ENCODE measurements around the gene KRTAP10-3.

The KRTAP10-3 gene

GRCh38 chr21:44526096-44526997 lies 32.2 kb downstream of the KRTAP10-3 start:
- H3K9me3 ChIP-seq (ENCODE audit: control insufficient read depth, low read length) = no peaks in the 10 kb centered on the region
- H3K27ac ChIP-seq = no peak overlapping the region
- no peak overlapping the region for H3K9ac ChIP-seq
- H3K36me3 ChIP-seq (ENCODE audit: control insufficient read depth, insufficient read depth, low read length) = no peaks in the 10 kb centered on the region
- no peaks in the 10 kb centered on the region for H3K4me1 ChIP-seq
- TF ChIP-seq, protein P1, sequence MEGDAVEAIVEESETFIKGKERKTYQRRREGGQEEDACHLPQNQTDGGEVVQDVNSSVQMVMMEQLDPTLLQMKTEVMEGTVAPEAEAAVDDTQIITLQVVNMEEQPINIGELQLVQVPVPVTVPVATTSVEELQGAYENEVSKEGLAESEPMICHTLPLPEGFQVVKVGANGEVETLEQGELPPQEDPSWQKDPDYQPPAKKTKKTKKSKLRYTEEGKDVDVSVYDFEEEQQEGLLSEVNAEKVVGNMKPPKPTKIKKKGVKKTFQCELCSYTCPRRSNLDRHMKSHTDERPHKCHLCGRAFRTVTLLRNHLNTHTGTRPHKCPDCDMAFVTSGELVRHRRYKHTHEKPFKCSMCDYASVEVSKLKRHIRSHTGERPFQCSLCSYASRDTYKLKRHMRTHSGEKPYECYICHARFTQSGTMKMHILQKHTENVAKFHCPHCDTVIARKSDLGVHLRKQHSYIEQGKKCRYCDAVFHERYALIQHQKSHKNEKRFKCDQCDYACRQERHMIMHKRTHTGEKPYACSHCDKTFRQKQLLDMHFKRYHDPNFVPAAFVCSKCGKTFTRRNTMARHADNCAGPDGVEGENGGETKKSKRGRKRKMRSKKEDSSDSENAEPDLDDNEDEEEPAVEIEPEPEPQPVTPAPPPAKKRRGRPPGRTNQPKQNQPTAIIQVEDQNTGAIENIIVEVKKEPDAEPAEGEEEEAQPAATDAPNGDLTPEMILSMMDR (IDR thresholded peaks at IDR 0.05) = no peak
- H3K4me2 ChIP-seq (ENCODE audit: low read length) = no peak overlapping the region
- H3K27me3 ChIP-seq (ENCODE audit: control insufficient read depth, insufficient read depth, low read length) = no peaks in the 10 kb centered on the region
- no peak overlapping the region for H2AFZ ChIP-seq
- H3K79me2 ChIP-seq = no peaks in the 10 kb centered on the region
- no peak overlapping the region for H3K4me3 ChIP-seq (ENCODE audit: low read depth, low read length)

GRCh38 chr21:44525391-44526095 lies 33.1 kb downstream of the KRTAP10-3 start:
- TF ChIP-seq, protein P1 (IDR thresholded peaks at IDR 0.05) = no peak
- Histone ChIP-seq H3K79me2 (no peaks in the 10 kb centered on the region), H3K9me3 (ENCODE audit: control insufficient read depth, low read length) (no peaks in the 10 kb centered on the region), H3K4me3 (ENCODE audit: low read depth, low read length) (no peak overlapping the region), H3K36me3 (ENCODE audit: control insufficient read depth, insufficient read depth, low read length) (no peaks in the 10 kb centered on the region), H3K4me1 (no peaks in the 10 kb centered on the region), H3K4me2 (ENCODE audit: low read length) (no peak overlapping the region), H3K9ac (no peak overlapping the region), H2AFZ (no peak overlapping the region), H3K27me3 (ENCODE audit: control insufficient read depth, insufficient read depth, low read length) (no peaks in the 10 kb centered on the region), H3K27ac (no peak overlapping the region)

DNA sequence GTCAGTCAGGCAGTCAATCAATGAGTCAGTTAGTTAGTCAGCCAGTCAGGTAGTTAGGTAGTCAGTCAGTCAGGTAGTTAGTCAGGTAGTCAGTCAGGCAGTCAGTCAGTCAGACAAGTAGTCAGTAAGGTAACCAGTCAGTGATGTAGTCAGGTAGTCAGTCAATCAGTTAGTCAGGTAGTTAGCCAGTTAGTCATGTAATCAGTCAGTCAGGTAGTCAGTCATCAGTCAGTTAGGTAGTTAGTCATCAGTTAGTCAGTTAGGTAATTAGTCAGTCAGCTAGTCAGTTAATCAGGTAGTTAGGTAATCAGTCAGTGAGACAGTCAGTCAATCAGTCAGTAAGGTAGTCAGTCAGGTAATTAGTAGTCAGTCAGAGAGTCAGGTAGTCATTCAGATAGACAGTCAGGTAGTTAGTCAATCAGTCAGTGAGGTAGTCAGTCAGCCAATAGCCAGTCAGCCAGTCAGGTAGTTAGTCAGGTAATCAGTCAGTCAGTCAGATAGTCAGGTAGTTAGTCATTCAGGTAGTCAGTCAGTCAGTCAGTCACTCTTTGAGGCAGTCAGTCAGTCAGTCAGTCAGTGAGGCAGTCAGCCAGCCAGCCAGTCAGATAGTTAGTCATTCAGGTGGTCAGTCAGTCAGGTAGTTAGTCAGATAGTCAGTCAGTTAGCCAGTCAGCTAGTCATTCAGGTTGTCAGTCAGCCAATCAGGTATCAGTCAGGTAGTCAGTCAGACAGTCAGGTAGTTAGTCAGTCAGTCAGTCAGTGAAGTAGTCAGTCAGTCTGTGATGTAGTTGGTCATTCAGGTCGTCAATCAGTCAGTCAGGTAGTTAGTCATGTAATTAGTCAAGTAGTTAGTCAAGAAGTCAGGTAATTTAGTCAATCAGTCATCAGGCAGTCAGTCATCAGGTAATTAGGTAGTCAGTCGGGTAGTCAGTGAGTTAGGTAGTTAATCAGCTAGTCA lies 33.9 kb downstream of the KRTAP10-3 start:
- Histone ChIP-seq H3K4me3 (ENCODE audit: low read depth, low read length) (no peak overlapping the region), H3K27ac (no peak overlapping the region), H3K79me2 (no peaks in the 10 kb centered on the region), H3K4me2 (ENCODE audit: low read length) (no peak overlapping the region), H3K9me3 (ENCODE audit: control insufficient read depth, low read length) (no peaks in the 10 kb centered on the region), H3K9ac (no peak overlapping the region), H2AFZ (no peak overlapping the region), H3K36me3 (ENCODE audit: control insufficient read depth, insufficient read depth, low read length) (no peaks in the 10 kb centered on the region), H3K4me1 (no peaks in the 10 kb centered on the region), H3K27me3 (ENCODE audit: control insufficient read depth, insufficient read depth, low read length) (no peaks in the 10 kb centered on the region)
- TF ChIP-seq, protein P1 (IDR thresholded peaks at IDR 0.05) = no peak

GRCh38 chr21:44523567-44524413 lies 34.8 kb downstream of the KRTAP10-3 start:
- TF ChIP-seq, protein P1 (IDR thresholded peaks at IDR 0.05) = no peak
- H3K9ac ChIP-seq = no peak overlapping the region

More at GRCh38 chr21:44523567-44524413, 34.8 kb downstream of the KRTAP10-3 start:
- Histone ChIP-seq H2AFZ (no peak overlapping the region), H3K79me2 (no peaks in the 10 kb centered on the region), H3K9me3 (ENCODE audit: control insufficient read depth, low read length) (no peaks in the 10 kb centered on the region), H3K27me3 (ENCODE audit: control insufficient read depth, insufficient read depth, low read length) (no peaks in the 10 kb centered on the region), H3K4me3 (ENCODE audit: low read depth, low read length) (no peak overlapping the region), H3K4me1 (no peaks in the 10 kb centered on the region), H3K27ac (no peak overlapping the region), H3K4me2 (ENCODE audit: low read length) (no peak overlapping the region), H3K36me3 (ENCODE audit: control insufficient read depth, insufficient read depth, low read length) (no peaks in the 10 kb centered on the region)

All from parathyroid adenoma (tissue), 2 donors.